ENCODE measurements around the gene RLIM.
"Not testable (repeated sequence)": the region's sequence is repeated elsewhere in the genome, so short reads cannot be mapped to it uniquely, and the experiment has no call there.

The RLIM gene, protein sequence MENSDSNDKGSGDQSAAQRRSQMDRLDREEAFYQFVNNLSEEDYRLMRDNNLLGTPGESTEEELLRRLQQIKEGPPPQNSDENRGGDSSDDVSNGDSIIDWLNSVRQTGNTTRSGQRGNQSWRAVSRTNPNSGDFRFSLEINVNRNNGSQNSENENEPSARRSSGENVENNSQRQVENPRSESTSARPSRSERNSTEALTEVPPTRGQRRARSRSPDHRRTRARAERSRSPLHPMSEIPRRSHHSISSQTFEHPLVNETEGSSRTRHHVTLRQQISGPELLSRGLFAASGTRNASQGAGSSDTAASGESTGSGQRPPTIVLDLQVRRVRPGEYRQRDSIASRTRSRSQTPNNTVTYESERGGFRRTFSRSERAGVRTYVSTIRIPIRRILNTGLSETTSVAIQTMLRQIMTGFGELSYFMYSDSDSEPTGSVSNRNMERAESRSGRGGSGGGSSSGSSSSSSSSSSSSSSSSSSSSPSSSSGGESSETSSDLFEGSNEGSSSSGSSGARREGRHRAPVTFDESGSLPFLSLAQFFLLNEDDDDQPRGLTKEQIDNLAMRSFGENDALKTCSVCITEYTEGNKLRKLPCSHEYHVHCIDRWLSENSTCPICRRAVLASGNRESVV

DNA sequence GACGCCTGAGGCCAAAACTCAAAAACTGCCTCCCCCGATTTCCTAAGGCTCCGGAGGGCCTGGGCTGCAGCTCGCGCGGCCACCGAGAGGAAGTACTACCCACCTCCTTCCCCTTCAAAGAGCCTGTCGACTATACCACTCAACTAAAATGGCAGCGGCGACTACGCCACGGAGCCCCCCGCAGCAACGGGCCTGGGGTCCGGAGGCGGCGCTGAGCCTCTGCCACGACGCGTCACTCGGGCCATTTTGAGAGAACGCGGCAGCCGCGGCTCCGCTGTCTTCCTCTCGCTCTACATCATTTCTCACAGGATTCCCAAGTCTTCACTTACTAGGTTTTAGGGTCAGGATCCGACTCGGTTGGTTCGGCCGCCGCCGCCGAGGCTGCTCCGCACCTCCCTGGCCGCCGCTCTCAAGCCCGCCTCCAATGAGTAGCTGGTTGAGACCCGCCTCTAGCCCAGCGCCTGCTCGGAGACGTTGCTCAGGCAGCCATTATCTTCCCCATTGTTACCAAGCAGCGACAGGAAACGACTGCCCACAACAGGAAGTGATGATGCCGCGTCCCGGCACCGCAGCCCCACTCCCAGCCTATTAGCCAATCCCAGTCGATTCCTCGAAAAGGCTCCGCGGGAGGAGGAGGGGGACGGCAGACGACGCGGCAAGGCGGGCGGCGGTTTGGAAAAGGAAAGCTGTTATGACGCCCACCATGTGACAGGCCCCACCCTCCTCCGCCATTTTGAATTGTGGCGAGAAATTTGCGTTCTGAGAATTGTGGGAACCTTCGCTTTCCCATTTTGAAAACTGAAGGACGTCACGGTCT, at the start of gene RLIM:
TSS of gene RLIM (minus strand) at position 532 of the 817 bp plus-strand sequence. CDS start 18,647 bp downstream, outside the sequence.
- peak; percentile 96 for ATAC-seq

DNA sequence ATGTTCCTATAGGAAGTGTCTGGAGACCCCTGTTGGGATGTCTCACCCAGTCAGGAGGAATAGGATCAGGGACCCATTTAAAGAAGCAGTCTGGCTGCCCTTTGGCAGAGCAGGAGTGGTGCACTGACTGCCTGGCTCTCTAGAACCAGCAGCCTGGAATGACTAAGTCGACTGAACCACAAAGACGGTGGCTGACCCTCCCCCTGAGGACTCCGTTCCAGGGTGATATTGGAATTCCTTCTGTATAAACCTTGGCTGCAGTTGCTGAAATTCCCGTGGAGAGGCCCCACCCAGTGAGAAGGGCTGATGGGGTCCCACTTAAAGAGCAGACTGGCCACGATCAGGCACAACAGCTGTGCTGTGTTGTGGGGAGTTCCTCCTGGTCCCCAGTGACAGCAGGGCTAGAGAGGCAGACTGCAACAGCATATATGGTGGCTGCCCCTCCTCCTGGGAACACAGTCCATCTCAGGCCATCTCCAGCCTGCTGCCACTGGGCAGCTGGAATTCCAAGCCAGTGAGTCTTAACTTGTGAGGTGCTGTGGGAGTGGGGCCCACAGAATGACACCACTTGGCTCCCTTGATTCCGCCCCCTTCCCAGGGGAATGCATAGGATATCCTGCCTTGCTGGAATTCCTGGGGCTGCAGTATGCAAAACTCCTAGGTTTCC, 41.8 kb upstream of the RLIM start:
- DNase-seq (no peak), ATAC-seq (no peak)

More for the DNA sequence above, at the start of gene RLIM:
- DNase-seq: peak; percentile 87

DNA sequence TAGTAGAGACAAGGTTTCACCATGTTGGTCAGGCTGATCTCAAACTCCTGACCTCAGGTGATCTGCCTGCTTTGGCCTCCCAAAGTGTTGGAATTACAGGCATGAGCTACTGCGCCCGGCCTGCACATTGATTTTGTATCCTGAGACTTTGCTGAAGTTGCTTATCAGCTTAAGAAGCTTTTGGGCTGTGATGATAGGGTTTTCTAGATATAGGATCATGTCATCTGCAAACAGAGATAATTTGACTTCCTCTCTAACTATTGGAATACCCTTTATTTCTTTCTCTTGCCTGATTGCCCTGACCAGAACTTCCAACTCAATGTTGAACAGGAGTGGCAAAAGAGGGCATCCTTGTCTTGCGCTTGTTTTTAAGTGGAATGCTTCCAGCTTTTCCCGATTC, 40.5 kb upstream of the RLIM start:
- not testable (repeated sequence) for ATAC-seq, DNase-seq

DNA sequence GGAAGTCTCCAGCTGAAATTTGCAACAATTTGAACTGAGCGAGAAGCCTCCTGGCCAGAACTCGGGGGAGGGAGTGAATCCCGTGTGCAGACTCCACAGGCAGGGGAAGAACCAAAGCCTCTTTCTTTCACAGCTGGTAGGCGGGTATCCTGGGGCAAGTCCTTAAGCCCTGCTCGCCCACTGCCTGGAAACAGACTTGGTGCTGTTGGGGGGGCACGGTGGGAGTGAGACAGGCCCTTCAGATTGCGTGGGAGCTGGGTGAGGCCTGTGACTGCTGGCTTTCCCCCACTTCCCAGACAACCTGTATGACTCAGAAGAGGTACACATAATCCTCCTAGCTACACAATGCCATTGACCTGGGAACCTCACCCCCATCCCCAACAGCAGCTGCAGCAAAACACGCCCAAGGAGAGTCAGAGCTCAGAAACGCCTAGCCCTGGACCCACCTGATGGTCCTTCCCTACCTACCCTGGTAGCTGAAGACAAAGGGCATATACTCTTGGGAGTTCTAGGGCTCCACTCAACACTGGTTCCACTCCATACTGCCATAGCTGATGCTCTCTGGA, 22.4 kb upstream of the RLIM start:
- ATAC-seq: no peak
- no peak for DNase-seq

DNA sequence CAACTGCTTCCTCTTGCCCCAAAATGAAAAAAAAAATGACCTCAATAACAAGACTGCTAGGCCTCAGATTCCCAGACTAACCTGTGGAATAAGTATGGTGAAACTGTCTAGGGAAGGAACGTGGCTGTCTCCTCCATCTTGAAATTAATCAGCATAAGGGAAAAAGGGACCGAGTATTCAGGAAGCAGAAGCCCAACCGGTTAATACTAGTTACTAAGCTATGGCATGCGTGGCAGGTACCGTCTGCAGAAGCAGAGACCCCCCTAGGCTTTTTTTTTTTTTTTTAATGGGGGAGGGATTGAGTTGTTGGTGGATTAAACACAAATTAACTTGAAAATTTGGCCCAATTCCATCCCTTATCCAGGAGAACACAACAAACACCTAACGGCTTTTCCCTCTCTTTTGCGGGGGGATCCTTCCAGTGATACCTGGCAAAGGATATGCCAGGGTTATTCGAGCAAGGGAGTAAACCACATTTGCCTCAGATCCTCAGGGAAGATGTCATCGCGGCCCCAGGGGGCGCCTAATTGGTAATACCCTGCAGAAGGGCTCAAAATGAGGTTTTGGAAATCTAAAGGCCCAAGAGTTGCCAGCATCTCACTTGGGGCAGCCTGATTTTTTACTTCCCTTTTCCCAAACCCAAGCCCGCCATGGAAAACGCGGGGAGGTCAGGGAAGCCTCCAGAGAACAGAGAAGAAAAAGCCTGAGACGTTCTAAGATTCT, 893 bp downstream of the RLIM start:
- ATAC-seq: no peak
- peak; percentile 11 for DNase-seq

DNA sequence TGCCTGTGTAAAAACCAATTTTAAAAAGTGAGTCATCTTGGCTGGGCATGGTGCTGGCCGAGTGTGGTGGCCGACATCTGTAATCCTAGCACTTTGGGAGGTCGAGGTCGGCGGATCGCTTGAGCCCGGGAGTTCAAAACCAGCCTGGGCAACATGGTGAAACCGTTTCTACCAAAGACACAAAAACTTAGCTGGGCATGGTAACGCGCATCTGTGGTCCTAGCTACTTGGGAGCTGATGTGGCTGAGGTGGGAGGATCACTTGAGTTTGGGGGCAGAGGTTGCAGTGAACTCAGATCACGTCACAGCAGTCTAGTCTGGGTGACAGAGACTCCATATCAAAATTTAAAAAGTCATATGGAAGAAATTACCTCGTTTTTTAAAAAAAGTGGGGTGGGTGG, 7.6 kb downstream of the RLIM start:
- DNase-seq (no peak), ATAC-seq (no peak)

DNA sequence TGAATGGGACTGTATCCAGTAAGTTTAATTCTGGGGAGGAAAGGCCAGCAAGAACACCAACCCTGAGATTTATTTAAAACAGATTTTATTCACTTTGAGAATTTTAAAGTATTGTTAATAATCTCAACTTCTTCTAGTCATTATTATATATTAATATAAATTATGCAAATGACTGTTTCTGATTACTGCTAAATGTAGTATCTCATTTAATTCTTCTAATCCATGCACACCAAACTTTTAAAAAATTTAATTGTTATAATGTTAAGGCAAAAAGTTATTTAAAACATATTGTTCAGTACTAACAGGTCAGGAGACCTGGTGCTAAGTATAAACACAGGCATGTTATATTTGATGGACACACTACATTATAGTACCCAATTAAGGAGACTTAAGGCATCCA, 8.1 kb downstream of the RLIM start:
- DNase-seq (no peak), ATAC-seq (no peak)

DNA sequence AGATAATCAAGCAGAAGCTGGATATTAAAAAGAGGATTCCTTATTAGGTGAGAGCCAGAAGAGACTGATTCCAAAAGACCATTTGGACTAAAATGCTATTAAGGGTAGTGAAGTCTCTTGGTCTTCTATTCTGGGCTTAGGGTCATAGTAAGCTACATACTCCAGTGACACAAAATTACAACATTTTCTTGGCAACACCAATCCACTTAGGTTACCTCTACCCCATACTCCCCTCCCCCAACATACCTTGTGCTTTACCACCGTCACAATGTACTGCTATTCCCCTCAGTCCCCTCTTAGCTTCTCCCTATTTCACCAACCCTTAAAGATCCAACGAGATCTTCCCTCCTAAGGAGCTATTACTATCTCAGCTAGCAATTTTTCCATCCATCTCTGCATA, 11.4 kb downstream of the RLIM start:
- no peak for DNase-seq
- ATAC-seq: no peak

DNA sequence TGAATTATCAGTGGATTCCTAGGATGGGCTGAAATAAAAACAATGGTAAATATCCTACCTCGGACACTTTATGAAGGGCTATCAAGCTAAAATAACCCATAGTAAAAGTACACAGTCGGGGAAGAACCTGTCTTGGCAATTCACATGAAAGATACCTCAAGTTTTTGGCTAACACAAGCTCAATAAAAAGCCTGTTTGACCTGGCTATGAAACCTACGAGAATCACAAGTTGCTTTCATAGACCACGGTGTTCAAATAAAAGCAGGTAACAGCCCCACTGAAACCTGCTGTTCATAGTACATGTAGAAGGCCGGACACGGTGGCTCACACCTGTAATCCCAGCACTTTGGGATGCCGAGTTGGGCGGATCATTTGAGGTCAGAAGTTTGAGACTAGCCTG, 12.3 kb downstream of the RLIM start:
- no peak for ATAC-seq
- DNase-seq: no peak

DNA sequence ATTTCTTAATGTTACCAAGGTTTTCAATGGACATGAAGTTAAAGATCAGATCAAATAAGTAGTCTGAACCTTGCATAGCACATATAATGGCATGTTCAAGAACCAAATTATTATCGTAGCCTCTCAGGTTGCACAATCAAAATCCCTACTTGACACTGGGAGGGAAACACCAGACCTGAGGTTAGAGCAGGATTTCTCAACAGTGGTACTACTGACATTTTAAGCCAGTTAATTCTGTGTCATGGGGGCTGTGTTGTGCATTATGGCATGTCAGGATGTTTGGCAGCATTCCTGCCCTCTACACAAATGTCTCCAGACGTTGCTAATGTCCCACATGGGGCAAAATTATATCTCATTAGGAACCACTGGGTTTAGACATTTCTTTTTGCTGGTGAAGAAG, 20.8 kb downstream of the RLIM start:
- no peak for DNase-seq

DNA sequence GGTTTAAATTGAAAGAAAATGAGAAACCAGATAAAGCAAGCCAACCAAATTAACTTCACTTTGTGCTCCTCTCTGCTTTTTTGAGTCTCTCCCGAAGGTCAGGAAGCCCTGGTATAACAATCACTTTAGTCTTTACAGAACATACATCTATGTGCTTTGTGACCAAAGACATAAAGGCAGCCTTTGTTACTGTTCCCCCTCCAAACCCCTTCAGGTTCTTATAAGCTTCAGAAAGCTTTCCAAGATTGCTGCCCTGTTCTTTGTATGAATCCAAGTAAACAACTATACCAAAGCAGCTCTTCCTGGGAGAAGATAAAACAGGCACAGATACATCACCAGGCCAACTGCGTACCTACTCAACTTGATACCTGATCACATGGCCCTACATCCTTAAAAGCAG, 28.7 kb downstream of the RLIM start:
- ATAC-seq: no peak
- DNase-seq: no peak

More for the DNA sequence above, 20.8 kb downstream of the RLIM start:
- no peak for ATAC-seq

DNA sequence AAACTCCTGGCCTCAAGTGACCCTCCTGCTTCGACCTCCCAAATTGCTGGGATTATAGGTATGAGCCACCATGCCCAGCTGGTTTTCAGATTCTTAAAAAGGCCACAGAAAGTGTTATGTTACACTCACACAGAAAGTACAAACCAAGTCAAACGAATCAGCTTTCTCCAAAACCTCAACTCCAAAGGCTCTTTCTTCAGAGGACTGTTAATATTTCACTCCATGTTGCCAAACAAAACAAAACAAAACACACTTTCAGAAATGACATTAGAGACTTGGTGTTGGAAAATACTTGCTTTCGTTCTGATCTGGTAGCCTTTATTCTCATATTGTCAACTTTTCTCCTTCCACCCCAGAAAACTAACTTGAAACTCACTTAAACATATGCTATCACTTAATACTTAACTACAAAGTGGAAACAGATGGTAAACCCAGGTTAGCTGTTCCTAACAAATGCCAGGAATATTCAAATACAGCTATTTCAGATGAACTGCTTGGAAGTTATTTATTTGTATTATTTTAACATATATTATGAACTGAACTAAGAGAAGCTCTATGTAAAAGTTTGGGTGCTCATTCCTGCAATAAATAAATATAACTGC, 34.7 kb downstream of the RLIM start:
- ATAC-seq: no peak
- no peak for DNase-seq

DNA sequence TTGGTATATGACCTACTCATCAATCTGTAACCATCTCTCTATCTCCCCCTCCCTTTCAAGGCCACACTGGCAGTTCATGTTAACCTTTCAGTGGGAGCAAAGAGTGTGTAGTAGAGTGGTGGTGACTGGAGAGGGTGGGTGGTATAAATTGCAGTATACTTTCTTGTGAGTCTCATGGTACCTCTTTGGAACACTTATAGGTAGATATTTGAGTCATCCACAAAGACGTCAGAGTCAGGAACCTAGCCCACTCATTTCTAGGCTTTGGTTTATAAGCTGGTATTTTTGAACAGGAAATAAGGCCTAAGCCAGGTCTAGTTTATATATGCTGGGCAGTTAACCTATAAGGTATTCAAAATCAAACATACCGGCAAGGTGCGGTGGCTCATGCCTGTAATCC, 36.3 kb downstream of the RLIM start:
- peak; percentile 96 for ATAC-seq
- peak; percentile 5 for DNase-seq

DNA sequence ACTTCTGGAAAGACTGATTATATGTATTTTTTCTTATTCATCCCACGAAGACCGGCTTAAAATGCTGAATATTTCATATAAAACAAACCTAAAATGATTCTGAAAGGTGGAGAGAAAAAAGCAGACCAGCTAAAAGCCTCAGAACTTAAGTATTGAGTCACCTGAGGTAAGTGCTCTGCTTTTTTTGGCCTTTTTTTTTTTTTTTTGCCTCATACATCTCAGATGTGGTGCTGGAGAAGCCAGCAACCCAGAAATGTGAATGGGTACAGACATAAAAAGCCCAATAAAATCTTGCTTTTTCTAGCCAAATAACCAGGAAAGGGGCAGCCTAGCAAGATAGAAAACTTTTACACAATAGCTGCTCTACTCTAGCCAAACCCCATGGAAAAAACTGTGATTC, 57.0 kb downstream of the RLIM start:
- DNase-seq (no peak), ATAC-seq (no peak)

DNA sequence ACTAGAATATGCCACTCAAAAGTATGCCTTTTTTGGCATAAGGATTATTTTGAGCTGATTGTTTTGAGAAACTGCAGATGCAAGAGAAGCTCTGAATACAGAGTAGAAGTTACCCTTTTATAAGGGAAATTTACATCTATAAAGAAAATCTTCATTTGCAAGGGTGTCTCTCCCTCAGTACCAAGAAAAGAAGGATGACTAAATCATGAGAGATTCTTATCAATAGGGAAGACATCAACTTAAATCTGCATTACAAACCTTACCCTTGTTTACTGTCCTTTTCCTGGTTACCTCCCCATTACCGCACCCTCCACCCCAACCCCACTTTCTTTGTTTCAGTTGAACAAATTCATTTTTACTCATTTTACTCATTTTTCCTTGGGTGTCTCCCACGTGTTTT, 62.5 kb downstream of the RLIM start:
- ATAC-seq (no peak), DNase-seq (no peak)

DNA sequence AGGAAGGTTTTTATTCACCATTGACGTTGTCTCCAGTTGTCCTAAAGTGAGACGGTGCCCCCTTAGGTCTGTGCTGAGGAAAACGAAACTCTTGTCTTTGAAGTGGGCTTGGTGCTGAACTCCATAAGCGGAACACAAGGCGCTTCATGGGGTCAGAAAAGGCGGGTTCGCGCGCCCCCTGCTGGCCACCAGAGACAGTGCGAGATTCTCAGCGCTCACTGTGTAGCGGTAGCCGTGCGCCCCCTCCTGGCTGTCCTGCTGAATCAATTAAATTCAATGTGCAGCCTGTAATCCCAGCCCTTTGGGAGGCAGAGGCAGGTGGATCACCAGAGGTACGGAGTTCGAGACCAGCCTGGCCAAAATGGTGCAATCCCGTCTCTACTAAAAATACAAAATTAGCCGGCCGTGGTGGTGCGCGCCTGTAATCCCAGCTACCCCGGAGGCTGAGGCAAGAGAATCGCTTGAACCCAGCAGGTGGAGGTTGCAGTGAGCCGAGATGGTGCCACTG, 64.1 kb downstream of the RLIM start:
- ATAC-seq: peak; percentile 95

DNA sequence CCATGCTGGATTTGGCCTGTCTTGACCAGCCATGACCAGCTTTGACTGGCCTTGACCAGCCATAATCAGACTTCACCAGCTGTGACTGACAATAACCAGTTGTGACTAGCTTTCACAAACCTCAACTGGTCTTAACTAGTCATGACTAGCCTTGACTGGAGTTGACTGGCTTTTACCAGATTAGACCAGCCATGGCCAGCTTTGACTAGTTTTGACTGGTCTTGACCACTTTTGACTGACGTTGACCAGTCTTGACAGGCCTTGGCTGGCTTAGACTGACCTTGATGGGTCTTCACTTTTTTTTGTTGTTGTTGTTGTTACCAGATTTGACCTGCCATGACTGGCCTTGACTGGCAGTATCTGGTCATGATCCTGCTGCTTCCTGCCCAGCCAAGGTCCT, 67.4 kb downstream of the RLIM start:
- ATAC-seq (no peak), DNase-seq (no peak)

More for the DNA sequence above, 64.1 kb downstream of the RLIM start:
- DNase-seq: peak; percentile 85

DNA sequence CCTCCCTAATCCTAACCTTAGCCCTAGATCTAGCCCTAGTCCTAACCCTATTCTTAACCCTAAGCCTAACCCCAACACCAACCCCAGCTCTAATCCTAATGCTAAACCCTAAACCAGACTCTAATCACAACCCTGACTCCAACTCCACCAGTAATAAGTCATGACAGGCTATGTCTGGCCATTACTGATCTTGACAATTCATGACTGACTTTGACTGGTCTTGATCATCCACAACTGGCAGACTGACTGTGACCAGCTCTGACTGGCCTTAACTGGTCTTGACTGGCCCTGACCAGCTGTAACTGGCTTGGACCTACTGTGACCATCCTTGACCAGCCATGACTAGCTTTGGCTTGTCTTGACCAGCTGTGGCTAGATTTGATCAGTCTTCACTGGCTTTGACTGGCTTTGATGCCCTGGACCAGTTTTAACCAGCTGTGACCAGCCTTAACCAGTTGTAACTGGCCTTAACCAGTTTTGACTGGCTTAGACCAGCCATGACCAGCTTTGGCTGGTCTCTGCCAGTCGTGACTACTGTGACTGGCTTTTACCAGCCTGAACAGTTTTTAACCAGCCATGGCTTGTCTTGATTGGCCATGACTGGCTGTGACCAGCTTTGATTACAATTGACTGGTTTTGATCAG, 68.4 kb downstream of the RLIM start:
- no peak for ATAC-seq

DNA sequence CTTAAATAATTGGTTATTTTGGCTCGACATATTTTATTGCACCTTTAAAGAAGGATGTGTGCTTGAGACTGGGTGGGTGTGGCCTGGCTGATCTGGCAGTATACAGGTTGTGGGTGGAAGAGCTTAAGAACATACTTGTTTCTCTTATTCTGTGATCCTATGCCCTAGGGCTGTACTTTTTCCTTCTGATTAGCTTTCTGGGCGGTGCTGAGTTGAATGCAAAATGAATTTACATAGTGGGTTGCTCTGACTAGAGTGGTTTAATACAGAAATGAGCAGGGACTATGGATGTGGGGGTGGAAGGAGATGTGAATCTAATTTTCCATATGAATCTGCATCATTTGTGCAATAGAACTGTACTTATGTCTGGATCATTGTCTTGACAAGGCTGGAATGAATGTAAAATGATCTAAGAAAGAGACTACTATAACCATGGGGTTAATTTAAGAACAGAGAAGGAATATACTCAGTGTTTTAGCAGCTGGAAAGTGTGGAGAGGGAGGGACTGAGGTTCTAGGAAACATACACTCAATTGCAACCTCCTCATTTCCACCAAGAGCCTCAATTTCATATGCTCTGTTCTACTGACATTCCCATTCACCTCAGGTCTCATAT, 73.7 kb downstream of the RLIM start:
- ATAC-seq (peak; percentile 75), DNase-seq (no peak)

More for the DNA sequence above, 68.4 kb downstream of the RLIM start:
- DNase-seq: no peak

Data from stimulated activated naive CD8-positive, alpha-beta T cell treated with anti-CD3 and anti-CD28 coated beads, Interleukin-15, Interleukin-2, amounts not matched to agents 100 U/mL and 50 U/mL, for 24 hours (primary cell).